ENCODE data around the gene ARHGAP29.

The ARHGAP29 gene

DNA sequence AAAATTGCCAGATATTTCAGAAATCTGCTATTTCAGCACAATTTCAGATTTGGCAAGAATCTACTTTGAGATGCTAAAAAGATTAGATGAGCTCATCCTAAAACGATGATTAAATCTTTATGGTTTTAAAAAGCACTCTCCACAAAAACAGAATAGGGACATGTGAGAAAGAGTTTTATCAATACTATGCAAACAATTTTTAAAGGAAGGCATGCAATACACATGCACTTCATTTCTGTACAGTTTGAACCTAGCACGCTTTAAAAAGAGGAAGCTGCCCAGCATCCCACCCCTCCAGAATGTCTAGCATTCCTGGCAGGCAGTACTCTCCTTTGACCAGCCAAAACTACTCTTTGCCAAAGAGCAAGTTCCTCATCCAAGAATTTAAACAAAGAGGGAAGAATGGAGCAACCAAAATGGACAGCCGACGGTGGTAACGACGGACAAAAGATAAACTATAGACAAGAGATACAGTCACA, 1.3 kb downstream of the ARHGAP29 start:
- DNase-seq (ENCODE audit: low spot score), result no peak

- DNase-seq (ENCODE audit: low spot score), result no peak
Observed at GRCh38 chr1:94235189-94236012, 2.0 kb downstream of the ARHGAP29 start.

DNA sequence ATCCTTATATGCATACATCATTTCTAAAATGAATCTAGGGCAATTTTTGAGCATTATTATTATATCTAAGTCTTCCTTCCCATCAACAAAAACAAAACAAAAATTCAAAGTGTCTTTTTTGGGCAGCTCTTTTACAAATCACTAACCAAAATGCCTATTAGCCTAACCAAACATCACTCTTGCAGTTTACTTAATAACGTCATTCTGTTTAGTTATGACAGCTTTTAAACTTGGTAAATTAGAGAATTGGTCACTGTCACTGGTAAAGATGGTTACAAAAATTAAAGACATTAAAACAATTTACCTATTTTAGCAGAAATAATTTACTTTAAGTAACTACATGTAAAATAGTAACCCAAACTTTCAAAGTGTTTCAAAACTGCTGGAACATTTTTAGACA, 2.8 kb downstream of the ARHGAP29 start:
- DNase-seq (ENCODE audit: low spot score), result no peak

DNA sequence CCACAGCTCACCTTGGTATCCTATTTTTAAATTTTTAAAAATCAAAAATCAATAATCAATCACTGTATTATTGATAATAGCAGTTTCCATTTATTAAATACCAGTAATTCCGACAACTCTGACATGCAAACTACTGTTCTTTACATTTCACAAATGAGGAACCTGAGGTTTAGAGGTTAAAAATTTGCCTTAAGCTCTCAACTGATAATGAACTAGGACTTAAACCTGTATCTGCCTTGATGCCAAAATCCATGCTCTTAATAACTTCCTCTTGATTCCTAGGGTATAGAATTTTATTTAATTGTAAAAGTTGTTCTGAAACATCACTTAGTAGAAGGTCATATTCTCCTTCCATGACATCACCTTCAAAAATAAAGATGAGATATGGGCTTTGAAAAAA, 5.6 kb downstream of the ARHGAP29 start:
- DNase-seq (ENCODE audit: low spot score), result no peak

- DNase-seq (ENCODE audit: low spot score), result no peak
Observed at GRCh38 chr1:94230920-94231319, 6.5 kb downstream of the ARHGAP29 start.

- DNase-seq (ENCODE audit: low spot score), result no peak
Observed at GRCh38 chr1:94228640-94229375, 8.6 kb downstream of the ARHGAP29 start.

DNA sequence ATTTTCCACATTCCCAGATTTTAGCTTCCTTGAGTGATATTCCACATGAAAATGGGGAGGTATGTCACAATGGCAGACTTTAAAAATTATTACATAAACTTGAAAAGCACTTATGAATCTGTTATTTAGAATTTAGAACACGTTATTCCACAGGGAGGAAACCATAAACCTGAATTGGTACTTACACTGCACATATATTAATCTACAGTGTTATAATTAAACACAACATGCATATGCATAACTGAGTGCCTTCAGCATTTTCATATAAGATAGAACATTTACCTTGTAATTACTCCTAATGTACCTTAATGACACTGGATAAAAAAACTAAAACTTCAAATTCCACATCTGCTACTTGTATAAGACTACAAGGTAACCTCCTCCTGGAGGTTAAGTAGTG, 9.8 kb downstream of the ARHGAP29 start:
- no peak for DNase-seq (ENCODE audit: low spot score)

GRCh38 chr1:94225845-94226244, 11.5 kb downstream of the ARHGAP29 start:
- no peak for DNase-seq (ENCODE audit: low spot score)

GRCh38 chr1:94218332-94218731, 19.1 kb downstream of the ARHGAP29 start:
- no peak for DNase-seq (ENCODE audit: low spot score)

GRCh38 chr1:94215955-94216354, 21.4 kb downstream of the ARHGAP29 start:
- no peak for DNase-seq (ENCODE audit: low spot score)

DNA sequence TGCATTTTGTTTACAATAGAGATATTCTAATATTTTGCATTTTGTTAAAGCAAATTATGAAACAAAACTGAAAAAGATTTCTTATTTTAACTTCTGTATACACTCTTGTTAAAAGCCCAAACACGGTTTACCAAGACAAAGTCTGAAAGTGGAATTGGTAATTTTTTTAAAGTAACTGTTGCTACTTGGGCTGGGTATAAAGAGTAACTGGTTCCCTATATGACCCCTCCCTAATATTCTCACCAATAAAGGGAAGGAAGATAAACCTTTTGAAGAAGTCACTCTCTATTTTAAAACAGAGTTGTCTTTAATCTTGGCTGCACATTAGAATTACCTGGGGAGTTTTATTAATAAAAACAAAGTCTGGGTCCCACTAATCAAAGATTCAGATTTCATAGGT, 27.4 kb downstream of the ARHGAP29 start:
- no peak for DNase-seq (ENCODE audit: low spot score)

- DNase-seq (ENCODE audit: low spot score), result no peak
Observed at GRCh38 chr1:94209425-94209824, 28.0 kb downstream of the ARHGAP29 start.

DNA sequence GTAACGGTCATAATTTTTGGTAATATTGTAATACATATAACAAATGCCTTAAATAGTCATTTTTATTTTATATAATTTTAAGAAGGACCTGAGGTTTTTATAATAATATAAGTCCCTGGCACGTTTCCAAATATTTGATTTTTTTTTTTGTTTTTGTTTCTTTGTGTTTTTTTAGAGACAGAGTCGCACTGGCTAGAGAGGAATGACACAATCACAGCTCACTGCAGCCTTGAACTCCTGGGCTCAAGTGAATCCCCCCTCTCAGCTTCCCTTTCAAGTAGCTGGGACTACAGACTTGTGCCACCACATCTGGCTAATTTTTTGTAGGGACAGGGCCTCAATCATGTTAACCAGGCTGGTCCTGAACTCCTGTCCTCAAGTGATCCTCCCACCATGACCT, 29.7 kb downstream of the ARHGAP29 start:
- DNase-seq (ENCODE audit: low spot score), result no peak

DNA sequence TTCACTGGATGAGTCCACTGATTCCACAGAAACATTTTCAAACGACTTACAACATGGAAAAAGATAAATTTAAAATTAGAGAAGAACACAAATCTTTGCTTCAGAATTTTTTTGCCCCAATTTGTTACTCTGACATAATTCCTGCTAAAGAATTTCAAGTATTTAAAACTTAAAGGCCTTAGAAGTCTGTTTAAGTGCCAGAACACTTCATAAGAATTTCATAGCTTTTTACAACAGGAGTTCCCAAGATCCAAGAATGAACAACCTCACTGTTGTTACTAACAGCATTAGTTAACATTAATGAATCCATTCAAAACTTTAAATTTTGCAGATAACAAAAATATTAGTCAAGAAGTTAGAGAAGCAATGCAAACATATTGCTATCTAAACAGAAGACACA, 31.7 kb downstream of the ARHGAP29 start:
- no peak for DNase-seq (ENCODE audit: low spot score)

DNA sequence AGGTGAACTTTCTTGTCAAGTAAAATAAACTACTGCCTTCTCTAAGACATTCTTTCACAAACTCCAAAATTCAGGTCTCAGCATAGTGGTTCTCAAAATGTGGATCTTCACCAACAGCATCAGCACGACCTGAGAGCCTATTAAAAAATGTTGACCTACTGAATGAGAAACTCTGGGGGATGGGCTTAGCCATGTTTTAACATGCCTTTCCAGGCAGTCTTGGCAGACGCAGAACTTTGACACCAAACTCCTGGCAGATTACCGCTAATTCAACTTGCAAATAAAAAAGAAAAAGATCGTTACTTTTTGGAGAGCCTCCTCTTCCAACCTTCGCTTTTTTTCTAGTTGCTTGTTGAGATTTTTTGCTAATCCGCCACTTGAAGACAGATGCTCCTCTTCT, 35.1 kb downstream of the ARHGAP29 start:
- no peak for DNase-seq (ENCODE audit: low spot score)

GRCh38 chr1:94199398-94199797, 38.0 kb downstream of the ARHGAP29 start:
- no peak for DNase-seq (ENCODE audit: low spot score)

DNA sequence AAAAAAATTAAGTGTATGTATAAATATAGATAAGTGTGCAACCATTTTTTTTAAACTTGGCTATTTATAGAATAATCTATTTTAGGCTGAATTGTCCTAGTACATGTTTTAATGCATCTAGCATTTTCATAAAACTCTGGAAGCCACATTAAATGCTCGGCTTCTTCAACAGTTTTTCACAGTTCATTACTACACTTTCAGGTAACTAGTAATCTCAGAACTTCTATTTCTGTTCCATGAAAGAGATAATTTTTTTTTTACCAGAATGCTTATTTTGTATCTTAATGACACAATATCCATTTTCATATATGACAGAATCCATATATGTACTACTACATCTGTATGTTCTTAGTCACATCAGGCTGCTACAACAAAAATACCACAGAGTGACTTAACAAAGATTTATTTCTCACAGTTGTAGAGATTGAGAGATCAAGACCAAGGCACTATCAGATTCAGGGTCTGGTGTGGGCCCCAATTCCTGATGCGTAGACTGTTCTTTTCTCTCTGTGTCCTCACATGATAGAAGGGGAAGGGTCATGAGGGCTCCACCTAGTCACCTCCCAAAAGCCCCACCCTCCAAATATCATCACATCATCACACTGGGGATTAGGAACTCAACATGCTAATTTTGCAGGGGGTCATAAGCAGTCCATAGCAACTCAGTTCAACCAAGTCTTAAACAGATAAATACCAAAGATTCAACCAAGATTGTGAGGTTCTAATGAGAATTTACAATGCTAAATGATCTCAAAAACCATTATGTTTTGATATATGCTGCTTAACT, 43.1 kb downstream of the ARHGAP29 start:
- no peak for DNase-seq (ENCODE audit: low spot score)

DNA sequence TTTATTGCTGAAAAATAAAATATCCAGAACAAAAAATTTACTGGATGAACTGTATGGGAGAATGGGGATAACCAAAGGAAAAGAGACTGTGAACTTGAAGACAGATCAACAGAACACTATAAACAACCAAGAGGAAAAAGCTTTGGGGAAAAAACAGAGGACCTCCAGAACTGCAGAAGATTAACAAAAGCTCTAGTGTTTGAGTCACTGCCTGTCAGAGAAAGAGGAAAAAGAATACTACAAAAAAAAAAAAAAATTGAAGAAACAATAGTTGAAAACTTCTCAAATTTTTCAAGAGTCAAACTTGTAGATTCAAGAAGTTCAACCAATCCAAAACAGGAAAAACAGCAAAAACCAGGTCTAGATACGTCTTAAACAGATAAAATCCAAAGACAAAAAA, 44.3 kb downstream of the ARHGAP29 start:
- DNase-seq (ENCODE audit: low spot score), result no peak

- DNase-seq (ENCODE audit: low spot score), result no peak
Observed at GRCh38 chr1:94191216-94191615, 46.2 kb downstream of the ARHGAP29 start.

DNA sequence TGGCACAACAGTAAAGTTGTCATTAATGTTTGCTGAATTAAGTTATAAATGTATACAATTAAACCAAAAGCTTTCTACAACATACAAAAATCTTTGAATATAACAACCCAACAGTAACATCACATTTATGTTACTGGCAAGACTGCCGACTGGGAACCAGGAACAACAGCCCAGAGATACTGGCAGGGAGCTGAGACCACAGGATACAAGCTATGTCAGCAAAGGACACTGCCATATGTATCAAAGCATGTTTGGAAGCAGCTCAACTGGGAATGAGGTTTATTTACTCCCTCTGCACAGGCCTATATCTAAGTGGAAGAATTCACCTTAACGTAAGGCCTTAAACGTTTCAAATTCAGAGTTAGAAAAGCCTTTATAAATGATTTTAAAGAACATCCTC, 50.4 kb downstream of the ARHGAP29 start:
- no peak for DNase-seq (ENCODE audit: low spot score)

GRCh38 chr1:94183197-94183815, 54.1 kb downstream of the ARHGAP29 start:
- no peak for DNase-seq (ENCODE audit: low spot score)

DNA sequence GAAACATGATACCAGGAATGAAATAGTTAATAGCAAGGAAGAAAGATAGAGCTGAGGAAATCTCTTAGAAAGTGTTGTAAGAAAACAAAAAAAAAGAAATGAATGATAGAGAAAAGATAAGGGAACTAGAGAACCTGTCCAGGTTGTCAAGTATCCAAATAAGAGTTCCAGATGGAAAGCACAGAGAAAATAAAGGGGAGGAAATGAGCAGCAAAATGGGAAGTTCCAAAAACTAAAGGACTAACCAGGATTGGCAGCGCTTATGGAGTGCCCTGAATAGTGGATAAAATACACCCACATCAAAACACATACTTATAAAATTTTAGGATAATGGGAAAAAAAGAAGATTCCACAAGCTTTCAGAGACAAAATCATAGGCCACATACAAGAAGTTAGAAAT, 55.2 kb downstream of the ARHGAP29 start:
- DNase-seq (ENCODE audit: low spot score), result no peak
